BLaER1 treated with 17β-estradiol and CSF1 and Interleukin-3, amounts not matched to agents 10 nM and 100 nM (cell line): ENCODE measurements around the gene SF3B4.

Experiments
- H3K27ac ChIP-seq, 11 experiments: shearing (Covaris generic); formaldehyde crosslinking; 2 replicates each; pipeline ENCODE4 v1.8.1; 2022
- H3K27me3 ChIP-seq, 11 experiments: shearing (Covaris generic); formaldehyde crosslinking; 2 replicates each; pipeline ENCODE4 v1.8.1; 2022
- H3K36me3 ChIP-seq, 11 experiments: shearing (Covaris generic); formaldehyde crosslinking; 2 replicates each; pipeline ENCODE4 v1.8.1; 2022
- H3K4me1 ChIP-seq, 10 experiments: shearing (Covaris generic); formaldehyde crosslinking; 2 replicates each; pipeline ENCODE4 v1.8.1; 2022
- H3K4me2 ChIP-seq, 11 experiments: shearing (Covaris generic); formaldehyde crosslinking; 2 replicates each; pipeline ENCODE4 v1.8.1; 2022
- H3K4me3 ChIP-seq, 10 experiments: shearing (Covaris generic); formaldehyde crosslinking; 2 replicates each; pipeline ENCODE4 v1.8.1; 2022
- H3K9ac ChIP-seq, 11 experiments: shearing (Covaris generic); formaldehyde crosslinking; 2 replicates each; pipeline ENCODE4 v1.8.1; 2022
- H3K9me3 ChIP-seq, 11 experiments: shearing (Covaris generic); formaldehyde crosslinking; replicated peaks in 1 of 11; 2 replicates each; pipeline ENCODE4 v1.8.1; 2022
- H4K20me1 ChIP-seq, 11 experiments: shearing (Covaris generic); formaldehyde crosslinking; 2 replicates each; pipeline ENCODE4 v1.8.1; 2022
- Cebpa-rat ChIP-seq, 11 experiments: shearing (Covaris generic); IDR thresholded peaks; 2 replicates each; pipeline ENCODE4 v1.8.1; 2022

The SF3B4 gene

DNA sequence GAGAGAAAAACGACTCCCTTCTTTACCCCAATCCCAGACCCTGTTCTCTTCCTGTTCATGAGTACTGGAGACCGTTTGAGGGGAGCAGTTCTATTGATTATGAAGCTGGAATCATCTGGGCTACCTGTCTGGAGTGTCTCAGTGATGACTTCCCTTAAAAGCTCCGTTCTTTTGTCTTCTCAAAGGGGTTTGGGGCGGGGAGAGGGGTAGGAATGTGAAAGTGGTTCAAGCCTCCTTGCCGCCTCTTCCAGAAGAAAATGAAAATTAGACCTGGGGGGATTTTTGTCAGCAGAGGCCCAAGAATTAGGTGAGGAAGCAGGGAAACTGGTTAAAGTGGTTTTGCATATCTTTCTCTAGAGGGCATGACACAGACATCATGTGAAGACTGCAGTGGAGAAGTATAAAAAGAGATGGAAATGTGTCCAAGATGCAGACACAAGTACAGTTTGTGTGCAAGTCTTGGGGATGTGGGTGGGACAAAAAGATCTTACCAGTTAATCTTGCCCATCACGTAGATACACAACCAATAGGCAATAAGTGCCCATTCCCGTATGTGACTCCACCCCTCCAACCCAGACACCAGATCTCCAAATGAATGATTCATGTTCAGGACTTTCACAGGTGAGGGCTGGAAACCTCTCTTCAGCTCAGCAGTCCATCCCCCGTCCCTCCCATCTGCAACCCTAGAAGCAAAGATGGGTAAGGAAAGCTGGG lies 9.5 kb upstream of the SF3B4 start:
- Histone ChIP-seq H3K36me3 (no peaks in the 10 kb centered on the region), H3K4me3 (no peak overlapping the region), H3K9ac (no peak overlapping the region), H4K20me1 (no peaks in the 10 kb centered on the region), H3K4me2 (peak overlapping the region in 6 of 11 experiments; percentile 5 to 74 (median 62); a peak in 10 of 22 replicates), H3K27ac (no peak overlapping the region), H3K27me3 (no peaks in the 10 kb centered on the region), H3K9me3 (no peaks in the 10 kb centered on the region), H3K4me1 (peaks cover 0 to 77% (median 23%) of the 10 kb centered on the region in 10 experiments; a peak in 15 of 20 replicates)
- no peak for TF ChIP-seq Cebpa-rat (IDR thresholded peaks at IDR 0.05)

GRCh38 chr1:149936170-149936991 lies 8.8 kb upstream of the SF3B4 start, which contains the start of gene MTMR11:
Gene MTMR11 (minus strand): TSS chr1:149936879. CDS start chr1:149936647, 232 bp downstream.
- TF ChIP-seq Cebpa-rat (IDR thresholded peaks at IDR 0.05): no peak
- Histone ChIP-seq H4K20me1 (no peaks in the 10 kb centered on the region), H3K36me3 (no peaks in the 10 kb centered on the region), H3K4me2 (peak within 1 kb of the TSS in 8 of 11 experiments; percentile 5 to 74 (median 62); a peak in 11 of 22 replicates), H3K4me3 (no peak within 1 kb of the TSS), H3K9ac (no peak within 1 kb of the TSS), H3K4me1 (peaks cover 0 to 85% (median 27%) of the 10 kb centered on the region in 10 experiments; a peak in 15 of 20 replicates), H3K9me3 (no peaks in the 10 kb centered on the region), H3K27me3 (no peaks in the 10 kb centered on the region), H3K27ac (peak within 1 kb of the TSS in 1 of 11 experiments; percentile 20; a peak in 1 of 22 replicates)

DNA sequence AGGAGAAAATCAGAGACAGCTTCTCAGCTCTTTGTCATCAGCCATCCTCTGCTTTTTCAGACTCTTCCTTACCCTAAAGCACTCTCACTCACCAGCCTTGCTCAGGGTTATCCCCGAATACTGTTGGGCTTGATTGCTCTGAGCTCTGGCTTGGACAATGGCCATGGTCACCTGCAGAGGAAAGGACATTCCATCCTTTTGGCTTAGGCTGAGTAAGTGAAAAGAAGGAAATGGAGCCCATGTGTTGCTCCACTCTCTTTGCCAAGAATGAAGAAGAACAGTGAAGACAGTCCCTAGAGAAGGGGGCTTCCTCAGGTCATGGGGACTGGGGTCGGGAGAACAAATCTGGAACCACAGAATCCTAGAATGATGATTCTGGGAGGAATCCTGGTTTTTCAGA lies 6.8 kb upstream of the SF3B4 start:
- H3K4me1 ChIP-seq: peaks cover 0 to 95% (median 36%) of the 10 kb centered on the region in 10 experiments; a peak in 15 of 20 replicates

GRCh38 chr1:149933208-149933607 lies 5.6 kb upstream of the SF3B4 start:
- no peaks in the 10 kb centered on the region for H4K20me1 ChIP-seq
- no peaks in the 10 kb centered on the region for H3K27me3 ChIP-seq
- no peak overlapping the region for H3K4me3 ChIP-seq
- no peaks in the 10 kb centered on the region for H3K9me3 ChIP-seq
- TF ChIP-seq Cebpa-rat (IDR thresholded peaks at IDR 0.05): no peak
- H3K36me3 ChIP-seq: no peaks in the 10 kb centered on the region
- no peak overlapping the region for H3K9ac ChIP-seq
- no peak overlapping the region for H3K4me2 ChIP-seq
- peak overlapping the region in 2 of 11 experiments; percentile 19 to 36; a peak in 1 of 22 replicates for H3K27ac ChIP-seq
- peaks cover 6 to 95% (median 36%) of the 10 kb centered on the region in 10 experiments; a peak in 19 of 20 replicates for H3K4me1 ChIP-seq

More for the DNA sequence above, 6.8 kb upstream of the SF3B4 start:
- H3K4me2 ChIP-seq: 0 out of 22 replicates have a peak overlapping the region, but pooled peaks of 1 of the 11 experiments have one; percentile 20
- no peaks in the 10 kb centered on the region for H3K36me3 ChIP-seq
- TF ChIP-seq Cebpa-rat (IDR thresholded peaks at IDR 0.05): no peak
- no peaks in the 10 kb centered on the region for H3K9me3 ChIP-seq
- H3K9ac ChIP-seq: no peak overlapping the region
- no peak overlapping the region for H3K27ac ChIP-seq
- no peaks in the 10 kb centered on the region for H3K27me3 ChIP-seq
- no peak overlapping the region for H3K4me3 ChIP-seq
- no peaks in the 10 kb centered on the region for H4K20me1 ChIP-seq

DNA sequence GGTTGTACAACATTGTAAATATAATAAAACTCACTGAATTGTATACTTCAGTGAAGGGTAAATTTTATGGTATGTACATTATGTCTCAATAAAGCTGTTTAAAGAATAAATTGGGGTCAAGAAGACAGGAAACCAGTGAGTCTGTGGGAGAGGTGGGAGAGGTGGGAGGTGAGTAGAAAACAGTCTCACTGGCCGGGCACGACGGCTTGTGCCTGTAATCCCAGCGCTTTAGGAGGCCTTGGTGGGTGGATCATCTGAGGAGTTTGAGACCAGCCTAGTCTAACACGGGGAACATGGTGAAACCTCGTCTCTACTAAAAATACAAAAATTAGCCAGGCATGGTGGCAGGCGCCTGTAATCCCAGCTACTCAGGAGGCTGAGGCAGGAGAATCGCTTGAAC lies 4.9 kb upstream of the SF3B4 start:
- Histone ChIP-seq H3K27ac (peak overlapping the region in 4 of 11 experiments; percentile 63 to 93 (median 88); a peak in 6 of 22 replicates), H3K4me3 (no peak overlapping the region), H4K20me1 (no peaks in the 10 kb centered on the region; a peak in 1 of 22 replicates), H3K27me3 (no peaks in the 10 kb centered on the region), H3K9me3 (no peaks in the 10 kb centered on the region), H3K36me3 (no peaks in the 10 kb centered on the region), H3K4me1 (peaks cover 9 to 91% (median 35%) of the 10 kb centered on the region in 10 experiments; a peak in 19 of 20 replicates), H3K4me2 (peak overlapping the region in 4 of 11 experiments; percentile 92 to 96 (median 95); a peak in 6 of 22 replicates), H3K9ac (no peak overlapping the region)
- TF ChIP-seq Cebpa-rat (IDR thresholded peaks at IDR 0.05): no peak

- no peaks in the 10 kb centered on the region for H3K9me3 ChIP-seq
- H3K4me1 ChIP-seq: peaks cover 18 to 87% (median 40%) of the 10 kb centered on the region in 10 experiments
- no peaks in the 10 kb centered on the region for H3K27me3 ChIP-seq
- H3K9ac ChIP-seq: peak overlapping the region in 4 of 11 experiments; percentile 35 to 76 (median 66); a peak in 7 of 22 replicates
- peak overlapping the region in 3 of 10 experiments; percentile 14 to 88 (median 52); a peak in 5 of 20 replicates for H3K4me3 ChIP-seq
- peaks cover 5 to 8% (median 7%) of the 10 kb centered on the region in 11 experiments for H3K36me3 ChIP-seq
- peak overlapping the region in 7 of 11 experiments; percentile 31 to 93 (median 63); a peak in 14 of 22 replicates for H3K27ac ChIP-seq
- H4K20me1 ChIP-seq: peaks cover 0 to 11% (median 8%) of the 10 kb centered on the region in 11 experiments; a peak in 13 of 22 replicates
- no peak for TF ChIP-seq Cebpa-rat (IDR thresholded peaks at IDR 0.05)
- H3K4me2 ChIP-seq: peak overlapping the region in 7 of 11 experiments; percentile 36 to 96 (median 94); a peak in 13 of 22 replicates
Observed at GRCh38 chr1:149931212-149931790, 3.7 kb upstream of the SF3B4 start.

GRCh38 chr1:149929856-149930255 lies 2.3 kb upstream of the SF3B4 start:
- Histone ChIP-seq H3K36me3 (peaks cover 19 to 22% (median 21%) of the 10 kb centered on the region in 11 experiments), H3K4me1 (peaks cover 31 to 91% (median 54%) of the 10 kb centered on the region in 10 experiments), H3K9ac (peak overlapping the region in 3 of 11 experiments; percentile 33 to 76 (median 69); a peak in 3 of 22 replicates), H4K20me1 (peaks cover 5 to 24% (median 21%) of the 10 kb centered on the region in 11 experiments; a peak in 17 of 22 replicates), H3K4me2 (peak overlapping the region in 5 of 11 experiments; percentile 92 to 96 (median 94); a peak in 10 of 22 replicates), H3K9me3 (no peaks in the 10 kb centered on the region), H3K27me3 (no peaks in the 10 kb centered on the region), H3K27ac (peak overlapping the region in 5 of 11 experiments; percentile 21 to 93 (median 86); a peak in 9 of 22 replicates), H3K4me3 (peak overlapping the region in 2 of 10 experiments; percentile 52 to 88; a peak in 4 of 20 replicates)
- no peak for TF ChIP-seq Cebpa-rat (IDR thresholded peaks at IDR 0.05)

DNA sequence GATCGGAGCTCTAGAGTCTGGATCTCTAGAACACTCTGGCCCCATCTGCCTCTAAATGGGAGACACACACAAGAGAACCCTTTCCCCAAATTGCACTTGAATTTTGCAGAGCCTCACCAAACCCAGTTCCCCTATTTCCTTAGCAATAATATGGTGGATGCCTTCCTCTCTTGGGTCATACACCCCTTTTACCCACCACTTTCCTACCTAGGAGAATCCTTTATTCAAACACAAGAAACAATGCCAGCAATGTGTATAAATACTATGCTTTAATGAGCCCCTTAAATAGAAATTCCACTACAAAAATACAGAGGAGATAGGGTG lies 760 bp upstream of the SF3B4 start:
- H3K4me1 ChIP-seq: peaks cover 35 to 86% (median 58%) of the 10 kb centered on the region in 10 experiments
- H3K27ac ChIP-seq: peak overlapping the region; percentile 75 to 95 (median 87)
- no peaks in the 10 kb centered on the region for H3K27me3 ChIP-seq
- H3K9ac ChIP-seq: peak overlapping the region; percentile 80 to 91 (median 86)
- peak overlapping the region; percentile 81 to 97 (median 90) for H3K4me3 ChIP-seq
- peaks cover 34 to 37% (median 36%) of the 10 kb centered on the region in 11 experiments for H3K36me3 ChIP-seq
- no peak for TF ChIP-seq Cebpa-rat (IDR thresholded peaks at IDR 0.05)
- H3K4me2 ChIP-seq: peak overlapping the region; percentile 87 to 98 (median 94)
- H3K9me3 ChIP-seq: no peaks in the 10 kb centered on the region
- H4K20me1 ChIP-seq: peaks cover 5 to 39% (median 31%) of the 10 kb centered on the region in 11 experiments; a peak in 17 of 22 replicates
